ENCODE data around the gene BAAT. TPM values are rescaled to one million over a fixed set of nuclear protein-coding genes. Genes with fewer than 3 reads are reported as not detected.
"Not testable (repeated sequence)": the region's sequence is repeated elsewhere in the genome, so short reads cannot be mapped to it uniquely, and the experiment has no call there.

The BAAT gene
- polyA plus RNA-seq (2013, experiment 1 of 2) = 0.04 TPM
- polyA plus RNA-seq (2013, experiment 2 of 2) = 0.04 TPM

DNA sequence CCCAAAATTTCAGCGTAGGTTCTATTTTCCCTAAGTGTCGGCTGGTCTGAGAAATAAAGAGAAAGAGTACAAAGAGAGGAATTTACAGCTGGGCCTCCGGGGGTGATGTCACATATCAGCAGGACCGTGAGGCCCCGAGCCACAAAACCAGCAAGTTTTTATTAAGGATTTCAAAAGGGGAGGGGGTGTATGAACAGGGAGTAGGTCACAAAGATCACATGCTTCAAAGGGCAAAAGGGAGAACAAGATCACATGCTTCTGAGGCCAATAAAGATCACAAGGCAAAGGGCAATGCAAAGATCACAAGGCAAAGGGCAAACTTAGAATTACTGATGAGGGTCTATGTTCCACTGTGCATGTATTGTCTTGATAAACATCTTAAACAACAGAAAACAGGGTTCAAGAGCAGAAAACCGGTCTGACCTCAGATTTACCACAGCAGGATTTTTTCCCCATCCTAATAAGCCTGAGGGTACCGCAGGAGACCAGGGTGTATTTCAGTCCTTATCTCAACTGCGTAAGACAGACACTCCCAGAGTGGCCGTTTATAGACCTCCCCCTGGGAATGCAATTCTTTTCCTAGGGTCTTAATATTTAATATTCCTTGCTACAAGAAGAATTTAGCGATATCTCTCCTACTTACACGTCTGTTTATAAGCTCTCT lies at the start of gene BAAT:
TSS of gene BAAT (minus strand) at position 134 of the 664 bp plus-strand sequence. CDS start 13,602 bp downstream, outside the sequence.
- H3K14ac ChIP-seq (ENCODE audit: low read length); H2BK5ac ChIP-seq (ENCODE audit: low read length); H3K9ac ChIP-seq (ENCODE audit: low read depth, low read length, poor library complexity); H3K18ac ChIP-seq (ENCODE audit: low read length); H3K79me1 ChIP-seq (ENCODE audit: low read depth, low read length); H3K4ac ChIP-seq (ENCODE audit: low read length); H2BK12ac ChIP-seq (ENCODE audit: low read length); H4K8ac ChIP-seq (ENCODE audit: low read depth, low read length); H3K4me2 ChIP-seq (ENCODE audit: insufficient read depth, low read length, poor library complexity, severe bottlenecking); H3K27me3 ChIP-seq (ENCODE audit: control insufficient read depth in 3 of 3, insufficient read depth in 3 of 3, low read depth in 1 of 3, low read length in 3 of 3); H3K23ac ChIP-seq (ENCODE audit: low read depth, low read length, poor library complexity); H3K4me1 ChIP-seq (ENCODE audit: control insufficient read depth in 2 of 2, insufficient read depth in 1 of 2, low read depth in 1 of 2, low read length in 2 of 2); DNase-seq (ENCODE audit: low spot score); H3K4me3 ChIP-seq (ENCODE audit: low read length in 2 of 2); H2BK120ac ChIP-seq (ENCODE audit: low read depth, low read length); H3K27ac ChIP-seq (replicated peaks; ENCODE audit: low read length); H2AFZ ChIP-seq (ENCODE audit: low read length); H2AK5ac ChIP-seq (ENCODE audit: low read depth, low read length); H2BK15ac ChIP-seq (ENCODE audit: low read length); H4K91ac ChIP-seq (ENCODE audit: low read depth, low read length, poor library complexity): not testable (repeated sequence)
- Histone ChIP-seq H3K9me3 (replicated peaks in 1 of 2; ENCODE audit: control insufficient read depth in 2 of 2, insufficient read depth in 1 of 2, low read depth in 1 of 2, low read length in 2 of 2) (peaks cover 0 to 31% of the 10 kb centered on the region in 2 donors), H3K36me3 (replicated peaks in 1 of 2; ENCODE audit: control insufficient read depth in 2 of 2, insufficient read depth in 2 of 2, low read length in 2 of 2) (peaks cover 1 to 36% of the 10 kb centered on the region in 2 donors)
- WGBS, 2 donors (ENCODE audit: extremely low coverage in 2 of 2, insufficient read length in 2 of 2, insufficient replicate concordance in 1 of 2) = no CpG with 5 or more reads among the region's 11 CpGs

DNA sequence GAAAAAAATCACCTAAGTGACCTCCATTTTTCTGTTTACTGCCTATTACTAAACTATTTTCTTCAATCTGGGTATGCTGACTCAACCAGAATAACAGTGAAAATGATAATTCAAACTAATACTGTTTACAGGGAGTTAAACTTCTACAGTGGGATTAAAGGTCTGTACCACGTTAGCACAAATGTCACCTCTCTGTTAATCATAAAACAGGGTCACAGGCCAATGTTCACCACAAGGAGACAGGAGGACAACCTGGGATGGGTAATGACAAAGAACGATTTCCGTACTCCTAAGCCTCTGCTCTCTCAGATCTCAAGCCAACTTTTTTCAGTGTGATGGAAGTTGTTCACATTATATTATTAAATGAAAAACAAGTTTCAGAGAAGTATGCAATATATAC lies 48.4 kb upstream of the BAAT start:
- H3K14ac ChIP-seq (ENCODE audit: low read length) = no peak overlapping the region
- H2BK120ac ChIP-seq (ENCODE audit: low read depth, low read length) = no peak overlapping the region
- peaks cover 0 to 22% (median 0%) of the 10 kb centered on the region in 3 experiments for H3K27me3 ChIP-seq (ENCODE audit: control insufficient read depth in 3 of 3, insufficient read depth in 3 of 3, low read depth in 1 of 3, low read length in 3 of 3)
- H3K23ac ChIP-seq (ENCODE audit: low read depth, low read length, poor library complexity) = no peak overlapping the region
- H3K9ac ChIP-seq (ENCODE audit: low read depth, low read length, poor library complexity) = no peak overlapping the region
- no peak overlapping the region for H3K4ac ChIP-seq (ENCODE audit: low read length)
- H2AFZ ChIP-seq (ENCODE audit: low read length) = no peak overlapping the region
- no peak overlapping the region for H2BK15ac ChIP-seq (ENCODE audit: low read length)
- no peak overlapping the region for H3K4me3 ChIP-seq (ENCODE audit: low read length in 2 of 2)
- H3K9me3 ChIP-seq (replicated peaks in 1 of 2; ENCODE audit: control insufficient read depth in 2 of 2, insufficient read depth in 1 of 2, low read depth in 1 of 2, low read length in 2 of 2) = no peaks in the 10 kb centered on the region
- H3K27ac ChIP-seq (replicated peaks; ENCODE audit: low read length) = no peak overlapping the region
- no peak overlapping the region for H2BK12ac ChIP-seq (ENCODE audit: low read length)
- no peak overlapping the region for H3K18ac ChIP-seq (ENCODE audit: low read length)
- H2BK5ac ChIP-seq (ENCODE audit: low read length) = no peak overlapping the region
- H4K91ac ChIP-seq (ENCODE audit: low read depth, low read length, poor library complexity) = no peak overlapping the region
- DNase-seq (ENCODE audit: low spot score) = no peak
- H3K79me1 ChIP-seq (ENCODE audit: low read depth, low read length) = no peaks in the 10 kb centered on the region
- no peak overlapping the region for H2AK5ac ChIP-seq (ENCODE audit: low read depth, low read length)
- no peak overlapping the region for H3K4me2 ChIP-seq (ENCODE audit: insufficient read depth, low read length, poor library complexity, severe bottlenecking)
- H4K8ac ChIP-seq (ENCODE audit: low read depth, low read length) = no peak overlapping the region
- no peaks in the 10 kb centered on the region for H3K4me1 ChIP-seq (ENCODE audit: control insufficient read depth in 2 of 2, insufficient read depth in 1 of 2, low read depth in 1 of 2, low read length in 2 of 2)
- H3K36me3 ChIP-seq (replicated peaks in 1 of 2; ENCODE audit: control insufficient read depth in 2 of 2, insufficient read depth in 2 of 2, low read length in 2 of 2) = no peaks in the 10 kb centered on the region
- no CpG with 5 or more reads among the region's 3 CpGs for WGBS, 2 donors (ENCODE audit: extremely low coverage in 2 of 2, insufficient read length in 2 of 2, insufficient replicate concordance in 1 of 2)

DNA sequence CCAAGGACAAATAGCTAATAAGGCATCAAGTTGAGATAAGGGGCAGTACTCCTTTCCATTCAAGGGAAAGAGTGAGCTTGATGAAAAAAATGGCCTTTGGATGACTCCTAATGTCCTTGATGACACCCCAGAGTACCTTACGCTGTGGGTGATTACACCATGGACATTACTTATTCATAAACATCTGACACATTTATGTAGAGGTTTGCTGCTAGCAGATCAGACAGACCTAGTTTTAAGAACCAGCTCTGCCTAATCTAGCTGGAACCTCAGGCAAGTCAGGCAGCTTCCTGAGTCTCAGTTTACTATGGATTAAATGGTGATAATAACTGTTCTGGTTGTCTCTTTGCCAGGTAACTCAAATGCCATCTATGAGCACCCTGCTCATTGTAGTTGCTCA lies 47.9 kb upstream of the BAAT start:
- Histone ChIP-seq H4K8ac (ENCODE audit: low read depth, low read length) (no peak overlapping the region), H2BK5ac (ENCODE audit: low read length) (no peak overlapping the region), H3K18ac (ENCODE audit: low read length) (no peak overlapping the region), H3K27ac (replicated peaks; ENCODE audit: low read length) (no peak overlapping the region), H2BK12ac (ENCODE audit: low read length) (no peak overlapping the region), H3K27me3 (ENCODE audit: control insufficient read depth in 3 of 3, insufficient read depth in 3 of 3, low read depth in 1 of 3, low read length in 3 of 3) (peaks cover 0 to 25% (median 0%) of the 10 kb centered on the region in 3 experiments), H3K23ac (ENCODE audit: low read depth, low read length, poor library complexity) (no peak overlapping the region), H2AK5ac (ENCODE audit: low read depth, low read length) (no peak overlapping the region), H2AFZ (ENCODE audit: low read length) (no peak overlapping the region), H3K36me3 (replicated peaks in 1 of 2; ENCODE audit: control insufficient read depth in 2 of 2, insufficient read depth in 2 of 2, low read length in 2 of 2) (no peaks in the 10 kb centered on the region), H2BK120ac (ENCODE audit: low read depth, low read length) (no peak overlapping the region), H3K4ac (ENCODE audit: low read length) (no peak overlapping the region), H4K91ac (ENCODE audit: low read depth, low read length, poor library complexity) (no peak overlapping the region), H3K9ac (ENCODE audit: low read depth, low read length, poor library complexity) (no peak overlapping the region), H3K14ac (ENCODE audit: low read length) (no peak overlapping the region), H3K79me1 (ENCODE audit: low read depth, low read length) (no peaks in the 10 kb centered on the region), H3K4me3 (ENCODE audit: low read length in 2 of 2) (no peak overlapping the region), H3K4me1 (ENCODE audit: control insufficient read depth in 2 of 2, insufficient read depth in 1 of 2, low read depth in 1 of 2, low read length in 2 of 2) (no peaks in the 10 kb centered on the region), H3K4me2 (ENCODE audit: insufficient read depth, low read length, poor library complexity, severe bottlenecking) (no peak overlapping the region), H3K9me3 (replicated peaks in 1 of 2; ENCODE audit: control insufficient read depth in 2 of 2, insufficient read depth in 1 of 2, low read depth in 1 of 2, low read length in 2 of 2) (no peaks in the 10 kb centered on the region), H2BK15ac (ENCODE audit: low read length) (no peak overlapping the region)
- no peak for DNase-seq (ENCODE audit: low spot score)
- no CpG with 5 or more reads among the region's 1 CpG for WGBS, 2 donors (ENCODE audit: extremely low coverage in 2 of 2, insufficient read length in 2 of 2, insufficient replicate concordance in 1 of 2)

DNA sequence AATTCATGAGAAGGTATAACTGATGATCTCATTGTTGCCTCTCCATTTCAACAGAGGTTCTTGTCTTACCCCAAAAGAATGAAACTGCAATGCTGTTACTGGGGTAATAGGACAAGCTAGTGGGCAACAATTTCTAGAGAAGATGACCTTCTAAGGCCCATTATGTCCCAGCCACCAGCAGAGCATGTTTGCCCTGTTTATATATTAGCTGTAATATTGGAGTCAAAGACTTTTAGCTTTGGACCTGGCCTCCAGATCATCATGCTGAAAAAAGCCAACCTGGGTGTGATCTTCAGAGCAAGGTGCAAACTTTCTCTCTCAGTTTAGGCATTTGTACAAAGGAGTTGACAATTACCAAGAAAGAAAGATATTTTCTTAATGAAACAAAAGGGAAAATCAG lies 47.4 kb upstream of the BAAT start:
- H2AFZ ChIP-seq (ENCODE audit: low read length) = no peak overlapping the region
- no peak overlapping the region for H2BK5ac ChIP-seq (ENCODE audit: low read length)
- H3K4ac ChIP-seq (ENCODE audit: low read length) = no peak overlapping the region
- no peak overlapping the region for H2BK12ac ChIP-seq (ENCODE audit: low read length)
- H4K8ac ChIP-seq (ENCODE audit: low read depth, low read length) = no peak overlapping the region
- H3K23ac ChIP-seq (ENCODE audit: low read depth, low read length, poor library complexity) = no peak overlapping the region
- H3K36me3 ChIP-seq (replicated peaks in 1 of 2; ENCODE audit: control insufficient read depth in 2 of 2, insufficient read depth in 2 of 2, low read length in 2 of 2) = no peaks in the 10 kb centered on the region
- H3K9ac ChIP-seq (ENCODE audit: low read depth, low read length, poor library complexity) = no peak overlapping the region
- no peak for DNase-seq (ENCODE audit: low spot score)
- H3K27me3 ChIP-seq (ENCODE audit: control insufficient read depth in 3 of 3, insufficient read depth in 3 of 3, low read depth in 1 of 3, low read length in 3 of 3) = peaks cover 0 to 21% (median 0%) of the 10 kb centered on the region in 3 experiments
- H4K91ac ChIP-seq (ENCODE audit: low read depth, low read length, poor library complexity) = no peak overlapping the region
- H2BK15ac ChIP-seq (ENCODE audit: low read length) = no peak overlapping the region
- no peak overlapping the region for H3K4me2 ChIP-seq (ENCODE audit: insufficient read depth, low read length, poor library complexity, severe bottlenecking)
- no peaks in the 10 kb centered on the region for H3K79me1 ChIP-seq (ENCODE audit: low read depth, low read length)
- H3K27ac ChIP-seq (replicated peaks; ENCODE audit: low read length) = no peak overlapping the region
- no peak overlapping the region for H3K18ac ChIP-seq (ENCODE audit: low read length)
- no peak overlapping the region for H2AK5ac ChIP-seq (ENCODE audit: low read depth, low read length)
- H3K4me3 ChIP-seq (ENCODE audit: low read length in 2 of 2) = no peak overlapping the region
- no peak overlapping the region for H3K14ac ChIP-seq (ENCODE audit: low read length)
- H3K9me3 ChIP-seq (replicated peaks in 1 of 2; ENCODE audit: control insufficient read depth in 2 of 2, insufficient read depth in 1 of 2, low read depth in 1 of 2, low read length in 2 of 2) = no peaks in the 10 kb centered on the region
- no peak overlapping the region for H2BK120ac ChIP-seq (ENCODE audit: low read depth, low read length)
- peaks cover 0 to 2% of the 10 kb centered on the region in 2 donors for H3K4me1 ChIP-seq (ENCODE audit: control insufficient read depth in 2 of 2, insufficient read depth in 1 of 2, low read depth in 1 of 2, low read length in 2 of 2)
